ENCODE data around the gene SETBP1.

Gene SETBP1

GRCh38 chr18:44942073-44942472, 261.4 kb downstream of the SETBP1 start:
- TF ChIP-seq CTCF (IDR thresholded peaks at IDR 0.05; ENCODE audit: insufficient read depth, low read length, poor library complexity, severe bottlenecking), result no peak
- Histone ChIP-seq H3K4me3 (replicated peaks; ENCODE audit: low read depth, low read length) (no peak overlapping the region), H3K36me3 (ENCODE audit: control insufficient read depth, insufficient read depth, low read length) (no peaks in the 10 kb centered on the region), H3K27me3 (replicated peaks; ENCODE audit: control insufficient read depth, insufficient read depth, low read length) (no peaks in the 10 kb centered on the region)
- DNase-seq (ENCODE audit: extremely low read depth, insufficient read length), result no peak

- H3K36me3 ChIP-seq (ENCODE audit: control insufficient read depth, insufficient read depth, low read length), result no peaks in the 10 kb centered on the region
- no peak for TF ChIP-seq CTCF (IDR thresholded peaks at IDR 0.05; ENCODE audit: insufficient read depth, low read length, poor library complexity, severe bottlenecking)
- no peak overlapping the region for H3K4me3 ChIP-seq (replicated peaks; ENCODE audit: low read depth, low read length)
- no peak for DNase-seq (ENCODE audit: extremely low read depth, insufficient read length)
- no peaks in the 10 kb centered on the region for H3K27me3 ChIP-seq (replicated peaks; ENCODE audit: control insufficient read depth, insufficient read depth, low read length)
These were observed 262.7 kb downstream of the SETBP1 start for GRCh38 chr18:44943311-44943881.

- Histone ChIP-seq H3K27me3 (replicated peaks; ENCODE audit: control insufficient read depth, insufficient read depth, low read length) (peaks cover 1% of the 10 kb centered on the region; the same call in 1 of the 2 replicates), H3K36me3 (ENCODE audit: control insufficient read depth, insufficient read depth, low read length) (no peaks in the 10 kb centered on the region), H3K4me3 (replicated peaks; ENCODE audit: low read depth, low read length) (no peak overlapping the region)
- DNase-seq (ENCODE audit: extremely low read depth, insufficient read length), result no peak
- no peak for TF ChIP-seq CTCF (IDR thresholded peaks at IDR 0.05; ENCODE audit: insufficient read depth, low read length, poor library complexity, severe bottlenecking)
These were observed 263.8 kb downstream of the SETBP1 start for GRCh38 chr18:44944461-44944860.

GRCh38 chr18:44945888-44946401, 265.3 kb downstream of the SETBP1 start:
- DNase-seq (ENCODE audit: extremely low read depth, insufficient read length), result no peak
- Histone ChIP-seq H3K4me3 (replicated peaks; ENCODE audit: low read depth, low read length) (no peak overlapping the region), H3K36me3 (ENCODE audit: control insufficient read depth, insufficient read depth, low read length) (no peaks in the 10 kb centered on the region), H3K27me3 (replicated peaks; ENCODE audit: control insufficient read depth, insufficient read depth, low read length) (peaks cover 1% of the 10 kb centered on the region; the same call in 1 of the 2 replicates)
- no peak for TF ChIP-seq CTCF (IDR thresholded peaks at IDR 0.05; ENCODE audit: insufficient read depth, low read length, poor library complexity, severe bottlenecking)

GRCh38 chr18:44946529-44947113, 265.9 kb downstream of the SETBP1 start:
- no peak overlapping the region for H3K4me3 ChIP-seq (replicated peaks; ENCODE audit: low read depth, low read length)
- peaks cover 1% of the 10 kb centered on the region; the same call in 1 of the 2 replicates for H3K27me3 ChIP-seq (replicated peaks; ENCODE audit: control insufficient read depth, insufficient read depth, low read length)
- TF ChIP-seq CTCF (IDR thresholded peaks at IDR 0.05; ENCODE audit: insufficient read depth, low read length, poor library complexity, severe bottlenecking), result no peak
- H3K36me3 ChIP-seq (ENCODE audit: control insufficient read depth, insufficient read depth, low read length), result no peaks in the 10 kb centered on the region
- DNase-seq (ENCODE audit: extremely low read depth, insufficient read length), result no peak
